T-cell (primary cell): Measurements from ENCODE around the gene TSPAN9. TPM values are rescaled to one million over a fixed set of nuclear protein-coding genes. Genes with fewer than 3 reads are reported as not detected.

ENCODE experiments used
- ATAC-seq, 4 experiments: fragments of 200-7000 bp in 3 of 4; fragments of 150-1000 bp in 1 of 4; cut with Tn5 transposase; replicated peaks in 1 of 4; 1 replicate in 3 of 4; 2 replicates in 1 of 4; pipeline ENCODE4 v1.10.0; 2021; ENCODE audit warnings: moderate library complexity in 3 of 4, mild to moderate bottlenecking in 2 of 4, moderate number of reproducible peaks in 1 of 4
- CTCF ChIA-PET, 2 donors: fragments of 300-600 bp; sonication (Branson Sonifier 250); formaldehyde crosslinking; loops; one replicate each; lab custom pipeline; 2022; ENCODE audit warnings: antibody characterized with exemption in 2 of 2; lab: Charles Lee
- POLR2A ChIA-PET, 2 donors: fragments of 300-600 bp; sonication (Branson Sonifier 250); formaldehyde crosslinking; loops; one replicate each; lab custom pipeline; 2022; ENCODE audit warnings: antibody characterized with exemption in 2 of 2; lab: Charles Lee
- DNase-seq, 35 experiments: peaks; one replicate each; pipeline versions ENCODE4 v3.0.0 to v3.0.0-alpha.2; 2013 to 2023
- H3K27ac ChIP-seq: one replicate; pipeline ENCODE4 v1.5.1; 2013; ENCODE audit warnings: low read length
- H3K27me3 ChIP-seq, 2 experiments: replicated peaks in 1 of 2; 1 replicate in 1 of 2; 2 replicates in 1 of 2; pipeline versions ENCODE4 v1.6.1 to v1.7.0; 2013; ENCODE audit warnings: low read length in 1 of 2, mixed read lengths in 1 of 2; ENCODE audit not compliant: control insufficient read depth in 2 of 2, insufficient read depth in 2 of 2; ENCODE audit errors: extremely low read depth in 1 of 2
- H3K36me3 ChIP-seq, 2 donors: 1 replicate in 1 of 2; 2 replicates in 1 of 2; pipeline versions ENCODE4 v1.6.1 to v1.7.0; 2013; ENCODE audit warnings: low read length in 1 of 2; ENCODE audit not compliant: control insufficient read depth in 2 of 2, insufficient read depth in 1 of 2; ENCODE audit errors: extremely low read depth in 1 of 2
- H3K4me1 ChIP-seq, 2 experiments: 1 replicate in 1 of 2; 2 replicates in 1 of 2; pipeline versions ENCODE4 v1.6.1 to v1.7.0; 2013; ENCODE audit warnings: low read length in 2 of 2, mixed read lengths in 1 of 2; ENCODE audit not compliant: insufficient read depth in 2 of 2, control insufficient read depth in 1 of 2; ENCODE audit errors: extremely low read depth in 1 of 2
- H3K4me3 ChIP-seq, 2 donors: 1 replicate in 1 of 2; 2 replicates in 1 of 2; pipeline versions ENCODE4 v1.5.1 to v1.7.0; 2013; ENCODE audit warnings: mild to moderate bottlenecking in 2 of 2, low read length in 1 of 2, moderate library complexity in 1 of 2; ENCODE audit not compliant: control insufficient read depth in 1 of 2; ENCODE audit errors: extremely low read depth in 1 of 2
- H3K9me3 ChIP-seq: 2 replicates; pipeline ENCODE4 v1.7.0; 2013
- H3K27ac Mint-ChIP-seq, 2 donors: one replicate each; pipeline ENCODE4 v1.8.0; 2020 to 2021; ENCODE audit warnings: mild to moderate bottlenecking in 2 of 2, mixed read lengths in 2 of 2
- H3K27me3 Mint-ChIP-seq, 2 donors: one replicate each; pipeline ENCODE4 v1.8.0; 2021 to 2022; ENCODE audit warnings: mixed read lengths in 2 of 2
- H3K36me3 Mint-ChIP-seq: one replicate; pipeline ENCODE4 v1.8.0; 2021; ENCODE audit warnings: mixed read lengths
- H3K4me1 Mint-ChIP-seq, 3 donors: one replicate each; pipeline ENCODE4 v1.8.0; 2020 to 2022; ENCODE audit warnings: mixed read lengths in 3 of 3, mild to moderate bottlenecking in 1 of 3
- H3K4me3 Mint-ChIP-seq, 3 donors: one replicate each; pipeline ENCODE4 v1.8.0; 2020 to 2022; ENCODE audit warnings: mild to moderate bottlenecking in 3 of 3, mixed read lengths in 3 of 3, moderate library complexity in 3 of 3
- H3K9me3 Mint-ChIP-seq, 3 donors: one replicate each; pipeline ENCODE4 v1.8.0; 2020 to 2022; ENCODE audit warnings: mixed read lengths in 3 of 3
- WGBS: methylation state at CpG from one replicate; pipeline ENCODE4 v1.1.5; 2013; ENCODE audit warnings: missing lambda C conversion rate; ENCODE audit not compliant: insufficient coverage; 5-methylcytosine and 5-hydroxymethylcytosine counted together
- total RNA-seq, 35 experiments: library from RNA in 6 of 35; stranded (reverse) in 6 of 35; fragments of 120-200 nt in 1 of 35; gene quantifications; one replicate each; pipeline versions ENCODE4 v1.2.1 to v1.2.4 and lab custom pipeline; 2013 to 2026

Gene TSPAN9
- total RNA-seq, 5 donors from 2014 or later (not counting 1 experiment from before 2014, with no cell fraction given), result 0.56 to 1.1 (median 0.70) TPM

GRCh38 chr12:3304436-3305165 lies 227.4 kb downstream of the TSPAN9 start:
- WGBS, result 76% methylated on average over 30 of the region's 30 CpGs
- Mint-ChIP-seq H3K36me3 (no peaks in the 10 kb centered on the region), H3K4me1 (peaks cover 12% of the 10 kb centered on the region in 3 donors), H3K27ac (no peak overlapping the region), H3K9me3 (no peaks in the 10 kb centered on the region), H3K27me3 (peaks cover 5 to 14% of the 10 kb centered on the region in 2 donors), H3K4me3 (no peak overlapping the region)
- peaks cover 0 to 29% of the 10 kb centered on the region in 2 experiments for H3K27me3 ChIP-seq
- H3K4me3 ChIP-seq, result no peak overlapping the region
- DNase-seq (no peak), ATAC-seq (no peak)
- no peaks in the 10 kb centered on the region for H3K9me3 ChIP-seq
- POLR2A ChIA-PET, result no interaction called here
- no peak overlapping the region for H3K27ac ChIP-seq
- peaks cover 0 to 14% of the 10 kb centered on the region in 2 experiments for H3K4me1 ChIP-seq
- CTCF ChIA-PET, result no interaction called here
- no peaks in the 10 kb centered on the region for H3K36me3 ChIP-seq

DNA sequence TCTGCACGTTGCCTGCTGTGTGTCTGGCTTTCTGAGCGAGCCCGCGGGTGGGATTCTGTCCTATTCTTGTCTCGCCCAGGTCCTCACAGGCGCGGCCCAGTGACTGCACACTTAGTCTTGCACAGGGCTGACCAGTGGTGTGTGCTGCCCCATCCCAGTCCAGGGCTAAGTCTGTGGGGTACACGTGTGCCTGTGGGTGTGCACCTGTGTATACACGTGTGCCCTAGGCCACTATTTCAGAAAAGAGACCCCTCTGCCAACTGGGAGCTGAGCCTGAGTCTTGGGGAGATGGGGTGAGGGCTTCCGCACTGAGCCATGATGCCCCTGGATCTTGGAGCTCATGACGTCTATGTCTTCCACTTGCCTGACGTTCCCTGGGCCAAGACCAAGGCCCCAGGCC lies 228.3 kb downstream of the TSPAN9 start:
- Histone ChIP-seq H3K27me3 (peaks cover 0 to 32% of the 10 kb centered on the region in 2 experiments), H3K27ac (no peak overlapping the region), H3K9me3 (no peaks in the 10 kb centered on the region), H3K36me3 (no peaks in the 10 kb centered on the region), H3K4me3 (no peak overlapping the region), H3K4me1 (peaks cover 0 to 5% of the 10 kb centered on the region in 2 experiments)
- ChIA-PET POLR2A (no interaction called here), CTCF (no interaction called here)
- 90% methylated on average over 9 of the region's 12 CpGs for WGBS
- Mint-ChIP-seq H3K27me3 (peaks cover 5 to 14% of the 10 kb centered on the region in 2 donors), H3K27ac (no peak overlapping the region), H3K36me3 (no peaks in the 10 kb centered on the region), H3K4me3 (no peak overlapping the region), H3K4me1 (peaks cover 4% of the 10 kb centered on the region in 3 donors), H3K9me3 (no peaks in the 10 kb centered on the region)
- ATAC-seq, result no peak
- DNase-seq, result no peak

DNA sequence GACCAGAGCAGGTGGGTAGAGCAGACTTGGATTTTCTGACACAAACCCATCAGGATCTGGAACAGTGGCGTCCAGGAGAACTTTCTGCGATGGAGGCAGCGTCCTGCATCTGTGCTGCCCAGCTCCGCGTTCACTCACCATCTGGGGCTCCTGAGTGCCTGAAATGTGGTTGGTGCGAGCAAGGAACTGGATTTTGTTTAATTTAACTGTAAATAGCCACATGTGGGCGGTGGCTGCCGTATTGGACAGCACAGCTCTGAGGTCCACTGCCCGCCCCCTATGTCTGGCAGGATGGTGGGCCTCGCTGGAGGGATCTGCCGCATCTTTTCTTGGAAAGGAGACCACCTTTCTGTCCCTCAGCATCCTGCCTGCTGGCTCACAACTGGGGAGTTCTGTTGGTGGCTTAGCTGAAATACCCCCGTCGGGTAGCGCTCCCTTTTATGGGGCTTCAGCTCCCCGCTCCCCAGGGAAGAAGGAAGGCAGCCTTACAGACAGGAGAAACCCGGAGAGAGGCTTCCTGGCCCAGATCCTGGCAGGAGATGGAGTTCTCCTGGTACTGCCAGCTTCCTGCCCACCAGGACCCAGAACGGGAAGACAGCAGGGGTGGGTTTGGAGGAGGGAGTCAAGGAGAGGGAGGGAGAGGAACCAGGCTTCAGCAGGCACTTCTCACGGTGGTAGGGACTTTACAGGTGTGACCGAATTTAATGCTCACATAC lies 228.9 kb downstream of the TSPAN9 start:
- DNase-seq, result no peak
- H3K27ac ChIP-seq, result no peak overlapping the region
- ChIA-PET POLR2A (no interaction called here), CTCF (no interaction called here)
- H3K9me3 ChIP-seq, result no peaks in the 10 kb centered on the region
- peaks cover 0 to 27% of the 10 kb centered on the region in 2 experiments for H3K27me3 ChIP-seq
- no peaks in the 10 kb centered on the region for H3K36me3 ChIP-seq
- H3K4me3 Mint-ChIP-seq, result no peak overlapping the region
- 82% methylated on average over 10 of the region's 19 CpGs for WGBS
- H3K4me1 Mint-ChIP-seq, result no peaks in the 10 kb centered on the region
- no peak overlapping the region for H3K27ac Mint-ChIP-seq
- peaks cover 5 to 11% of the 10 kb centered on the region in 2 donors for H3K27me3 Mint-ChIP-seq
- no peaks in the 10 kb centered on the region for H3K36me3 Mint-ChIP-seq
- no peak for ATAC-seq
- no peaks in the 10 kb centered on the region for H3K9me3 Mint-ChIP-seq
- no peak overlapping the region for H3K4me3 ChIP-seq
- no peaks in the 10 kb centered on the region for H3K4me1 ChIP-seq

- no peak overlapping the region for H3K27ac Mint-ChIP-seq
- H3K36me3 Mint-ChIP-seq, result no peaks in the 10 kb centered on the region
- H3K4me3 Mint-ChIP-seq, result no peak overlapping the region
- CTCF ChIA-PET, result no interaction called here
- Histone ChIP-seq H3K27me3 (peaks cover 0 to 32% of the 10 kb centered on the region in 2 experiments), H3K27ac (no peak overlapping the region), H3K9me3 (no peaks in the 10 kb centered on the region), H3K4me3 (no peak overlapping the region), H3K4me1 (no peaks in the 10 kb centered on the region), H3K36me3 (no peaks in the 10 kb centered on the region)
- peaks cover 9 to 16% of the 10 kb centered on the region in 2 donors for H3K27me3 Mint-ChIP-seq
- DNase-seq, result no peak
- H3K9me3 Mint-ChIP-seq, result no peaks in the 10 kb centered on the region
- WGBS, result no CpG with 5 or more reads among the region's 8 CpGs
- POLR2A ChIA-PET, result no interaction called here
- no peaks in the 10 kb centered on the region for H3K4me1 Mint-ChIP-seq
- no peak for ATAC-seq
These were observed 230.2 kb downstream of the TSPAN9 start for GRCh38 chr12:3307389-3307788.

GRCh38 chr12:3308063-3308462 lies 230.9 kb downstream of the TSPAN9 start:
- POLR2A ChIA-PET, result no interaction called here
- DNase-seq, result no peak
- peaks cover 9 to 16% of the 10 kb centered on the region in 2 donors for H3K27me3 Mint-ChIP-seq

DNA sequence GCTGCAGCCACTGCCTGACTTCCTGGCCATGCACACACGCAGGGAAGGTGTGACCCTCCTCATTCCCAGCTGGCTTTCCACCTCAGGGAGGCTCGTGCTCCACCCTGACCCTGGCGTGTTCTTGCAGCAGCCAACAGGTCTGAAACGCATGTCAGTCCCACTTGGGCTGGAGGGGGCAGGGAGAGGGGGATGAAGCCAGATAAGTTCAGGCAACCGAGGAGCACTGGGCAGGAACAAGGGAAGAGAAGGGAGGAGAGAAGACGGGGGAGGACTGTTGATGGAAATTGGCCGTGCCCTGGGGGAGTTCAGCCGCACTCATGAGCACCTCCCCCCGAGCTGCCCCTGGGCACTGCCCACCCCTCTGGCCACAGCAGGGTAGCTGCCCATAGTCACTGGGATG lies 231.4 kb downstream of the TSPAN9 start:
- Histone ChIP-seq H3K36me3 (no peaks in the 10 kb centered on the region), H3K4me3 (no peak overlapping the region), H3K27ac (no peak overlapping the region), H3K27me3 (peaks cover 0 to 30% of the 10 kb centered on the region in 2 experiments), H3K4me1 (no peaks in the 10 kb centered on the region), H3K9me3 (no peaks in the 10 kb centered on the region)
- 67% methylated on average over 6 of the region's 9 CpGs for WGBS
- no peak overlapping the region for H3K4me3 Mint-ChIP-seq
- H3K36me3 Mint-ChIP-seq, result no peaks in the 10 kb centered on the region
- ATAC-seq, result no peak
- H3K27ac Mint-ChIP-seq, result no peak overlapping the region
- no peaks in the 10 kb centered on the region for H3K9me3 Mint-ChIP-seq
- ChIA-PET CTCF (no interaction called here), POLR2A (no interaction called here)
- no peaks in the 10 kb centered on the region for H3K4me1 Mint-ChIP-seq
- peaks cover 9 to 16% of the 10 kb centered on the region in 2 donors for H3K27me3 Mint-ChIP-seq
- no peak for DNase-seq

More at GRCh38 chr12:3308063-3308462, 230.9 kb downstream of the TSPAN9 start:
- CTCF ChIA-PET, result no interaction called here
- Mint-ChIP-seq H3K9me3 (no peaks in the 10 kb centered on the region), H3K4me3 (no peak overlapping the region), H3K4me1 (no peaks in the 10 kb centered on the region), H3K36me3 (no peaks in the 10 kb centered on the region), H3K27ac (no peak overlapping the region)
- Histone ChIP-seq H3K9me3 (no peaks in the 10 kb centered on the region), H3K4me1 (no peaks in the 10 kb centered on the region), H3K27me3 (peaks cover 0 to 32% of the 10 kb centered on the region in 2 experiments), H3K4me3 (no peak overlapping the region), H3K36me3 (no peaks in the 10 kb centered on the region), H3K27ac (no peak overlapping the region)
- no peak for ATAC-seq
- WGBS, result 89% methylated on average over 7 of the region's 8 CpGs
